ENCODE measurements around the gene CACNA2D4. TPM values are rescaled to one million over a fixed set of nuclear protein-coding genes. Genes with fewer than 3 reads are reported as not detected.
A peak's percentile ranks its signal among the peaks of the same experiment; 100 is the strongest.

CACNA2D4 gene
- total and polyA plus RNA-seq, 7 donors: 2.8 to 5.8 (median 3.6) TPM

DNA sequence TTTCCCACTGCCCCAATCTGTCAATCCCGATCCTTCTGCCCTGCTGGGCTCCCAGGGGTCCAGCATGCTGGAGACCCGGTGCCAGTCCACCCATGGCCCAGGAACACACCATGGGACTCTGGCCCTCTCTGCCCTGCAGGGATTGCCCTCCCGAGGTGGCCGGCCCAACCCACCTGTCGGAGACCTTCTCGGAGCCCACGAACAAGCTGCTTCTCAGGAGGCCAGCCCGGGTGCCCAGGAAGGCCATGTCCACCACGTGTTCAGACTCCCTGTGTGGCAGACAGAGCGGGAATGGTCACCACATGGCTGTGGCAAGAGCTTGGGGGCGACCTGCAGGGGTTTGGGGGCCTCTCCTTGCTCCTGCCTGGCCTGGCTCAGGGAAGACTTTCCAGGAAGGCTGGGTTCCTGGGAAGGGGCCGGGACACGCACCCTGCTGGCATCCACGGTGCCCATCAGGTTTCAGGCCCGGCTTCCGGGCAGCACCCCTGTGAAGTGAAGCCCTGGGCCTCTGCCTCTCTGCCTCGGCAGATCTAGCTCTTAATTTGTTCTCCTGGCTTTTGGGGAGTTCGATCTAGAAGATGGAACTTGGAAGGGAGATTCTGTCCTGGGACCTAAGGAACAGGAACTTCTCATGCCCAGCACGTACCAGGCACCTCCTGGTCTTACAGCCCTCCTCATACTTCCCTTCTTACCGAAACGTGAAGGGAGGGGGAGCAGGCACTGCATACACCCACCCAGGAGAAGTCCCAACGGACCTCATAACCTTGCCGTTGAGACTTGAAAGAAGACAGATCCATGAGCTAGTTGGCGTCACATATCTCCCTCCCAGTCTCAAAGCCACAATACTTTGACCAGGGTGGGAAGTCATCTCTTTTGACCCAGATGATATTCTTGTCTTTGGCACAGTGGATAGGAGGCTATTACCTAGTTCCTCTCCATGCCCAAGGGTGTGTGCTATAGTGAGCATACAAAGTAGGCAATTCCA is 71.7 kb downstream of the CACNA2D4 start:
- Histone ChIP-seq H3K27ac (no peak overlapping the region), H3K9me3 (no peaks in the 10 kb centered on the region), H3K27me3 (no peaks in the 10 kb centered on the region), H3K4me1 (no peaks in the 10 kb centered on the region), H3K36me3 (no peaks in the 10 kb centered on the region), H3K4me3 (no peak overlapping the region)
- intact Hi-C loops (cut with DNase I): no loop called here
- 82 to 87% methylated on average over 24 of the region's 24 CpGs for WGBS, 2 donors
- peak; percentile 41 for DNase-seq
- no peak for TF ChIP-seq POLR2A (IDR thresholded peaks at IDR 0.05)
- TF ChIP-seq, protein P1, sequence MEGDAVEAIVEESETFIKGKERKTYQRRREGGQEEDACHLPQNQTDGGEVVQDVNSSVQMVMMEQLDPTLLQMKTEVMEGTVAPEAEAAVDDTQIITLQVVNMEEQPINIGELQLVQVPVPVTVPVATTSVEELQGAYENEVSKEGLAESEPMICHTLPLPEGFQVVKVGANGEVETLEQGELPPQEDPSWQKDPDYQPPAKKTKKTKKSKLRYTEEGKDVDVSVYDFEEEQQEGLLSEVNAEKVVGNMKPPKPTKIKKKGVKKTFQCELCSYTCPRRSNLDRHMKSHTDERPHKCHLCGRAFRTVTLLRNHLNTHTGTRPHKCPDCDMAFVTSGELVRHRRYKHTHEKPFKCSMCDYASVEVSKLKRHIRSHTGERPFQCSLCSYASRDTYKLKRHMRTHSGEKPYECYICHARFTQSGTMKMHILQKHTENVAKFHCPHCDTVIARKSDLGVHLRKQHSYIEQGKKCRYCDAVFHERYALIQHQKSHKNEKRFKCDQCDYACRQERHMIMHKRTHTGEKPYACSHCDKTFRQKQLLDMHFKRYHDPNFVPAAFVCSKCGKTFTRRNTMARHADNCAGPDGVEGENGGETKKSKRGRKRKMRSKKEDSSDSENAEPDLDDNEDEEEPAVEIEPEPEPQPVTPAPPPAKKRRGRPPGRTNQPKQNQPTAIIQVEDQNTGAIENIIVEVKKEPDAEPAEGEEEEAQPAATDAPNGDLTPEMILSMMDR (IDR thresholded peaks at IDR 0.05): no peak

DNA sequence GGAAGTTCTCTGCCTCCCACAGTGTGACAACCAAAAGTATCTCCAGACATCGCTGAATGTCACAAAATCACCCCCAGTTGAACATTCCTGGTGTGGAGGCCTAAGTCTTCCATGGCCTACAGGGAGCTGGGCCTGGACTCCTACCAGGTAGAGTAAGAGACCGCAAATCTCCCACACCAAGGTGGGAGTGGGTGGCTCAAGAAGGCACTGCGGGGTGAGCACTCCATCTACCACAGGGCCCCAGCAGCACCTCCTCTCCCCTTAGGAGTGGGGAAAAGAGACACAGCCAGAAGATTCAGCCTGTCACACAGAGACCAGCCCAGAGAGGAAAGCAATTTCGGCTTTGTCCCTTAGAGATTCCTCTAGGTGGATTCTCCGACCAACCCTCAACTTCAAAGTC is 72.6 kb downstream of the CACNA2D4 start:
- H3K4me1 ChIP-seq: no peaks in the 10 kb centered on the region
- peak; percentile 26 for DNase-seq
- no peak overlapping the region for H3K27ac ChIP-seq
- H3K27me3 ChIP-seq: no peaks in the 10 kb centered on the region
- no peaks in the 10 kb centered on the region for H3K36me3 ChIP-seq
- H3K4me3 ChIP-seq: no peak overlapping the region
- TF ChIP-seq EP300 (IDR thresholded peaks at IDR 0.05) (no peak), POLR2AphosphoS5 (IDR thresholded peaks at IDR 0.05) (no peak), POLR2A (IDR thresholded peaks at IDR 0.05) (no peak)
- TF ChIP-seq, protein P1 (IDR thresholded peaks at IDR 0.05): no peak
- intact Hi-C loops (cut with DNase I): no loop called here
- no peaks in the 10 kb centered on the region for H3K9me3 ChIP-seq
- 91 to 94% methylated on average over 5 of the region's 5 CpGs for WGBS, 2 donors

GRCh38 chr12:1845427-1845826 is 73.0 kb downstream of the CACNA2D4 start:
- Histone ChIP-seq H3K27ac (no peak overlapping the region), H3K9me3 (no peaks in the 10 kb centered on the region), H3K36me3 (no peaks in the 10 kb centered on the region), H3K4me3 (no peak overlapping the region), H3K27me3 (no peaks in the 10 kb centered on the region), H3K4me1 (no peaks in the 10 kb centered on the region)
- DNase-seq: peak; percentile 50
- WGBS, 2 donors: 84 to 91% methylated on average over 14 of the region's 14 CpGs
- no peak for TF ChIP-seq EP300 (IDR thresholded peaks at IDR 0.05)
- no peak for TF ChIP-seq POLR2A (IDR thresholded peaks at IDR 0.05)
- TF ChIP-seq POLR2AphosphoS5 (IDR thresholded peaks at IDR 0.05): no peak
- TF ChIP-seq, protein P1 (IDR thresholded peaks at IDR 0.05): no peak
- intact Hi-C loops (cut with DNase I): no loop called here

- intact Hi-C loops (cut with DNase I): no loop called here
- no peaks in the 10 kb centered on the region for H3K9me3 ChIP-seq
- H3K4me1 ChIP-seq: no peaks in the 10 kb centered on the region
- TF ChIP-seq, protein P1 (IDR thresholded peaks at IDR 0.05): no peak
- no peak for TF ChIP-seq POLR2A (IDR thresholded peaks at IDR 0.05)
- no peak for TF ChIP-seq EP300 (IDR thresholded peaks at IDR 0.05)
- TF ChIP-seq POLR2AphosphoS5 (IDR thresholded peaks at IDR 0.05): no peak
- DNase-seq: peak; percentile 40
- 52 to 57% methylated on average over 12 of the region's 12 CpGs for WGBS, 2 donors
- no peaks in the 10 kb centered on the region for H3K27me3 ChIP-seq
- H3K27ac ChIP-seq: no peak overlapping the region
- no peak overlapping the region for H3K4me3 ChIP-seq
- no peaks in the 10 kb centered on the region for H3K36me3 ChIP-seq
Observed at GRCh38 chr12:1844661-1845409, 73.6 kb downstream of the CACNA2D4 start.

All from sigmoid colon (tissue), 7 donors.